Activated naive CD4-positive, alpha-beta T cell treated with anti-CD3 and anti-CD28 coated beads, Interleukin-2, amount 50 U/mL, for 24 hours (primary cell): Measurements from ENCODE around the gene GOLGA6L24.
"Not testable (repeated sequence)": the region's sequence is repeated elsewhere in the genome, so short reads cannot be mapped to it uniquely, and the experiment has no call there.

Source experiments
- H3K27ac Mint-ChIP-seq: one replicate; pipeline ENCODE4 v1.8.0; 2021; ENCODE audit warnings: mild to moderate bottlenecking, mixed read lengths
- H3K27me3 Mint-ChIP-seq: one replicate; pipeline ENCODE4 v1.8.0; 2021; ENCODE audit warnings: mixed read lengths
- H3K36me3 Mint-ChIP-seq: one replicate; pipeline ENCODE4 v1.8.0; 2021; ENCODE audit warnings: mixed read lengths
- H3K4me1 Mint-ChIP-seq: one replicate; pipeline ENCODE4 v1.8.0; 2021; ENCODE audit warnings: mixed read lengths
- H3K4me3 Mint-ChIP-seq: one replicate; pipeline ENCODE4 v1.8.0; 2021; ENCODE audit warnings: mild to moderate bottlenecking, mixed read lengths
- H3K9me3 Mint-ChIP-seq: one replicate; pipeline ENCODE4 v1.8.0; 2021; ENCODE audit warnings: mixed read lengths

Gene GOLGA6L24

GRCh38 chr15:28357984-28358383, at the start of gene GOLGA6L24:
Gene GOLGA6L24 (minus strand): TSS chr15:28358084. CDS start chr15:28358023, 61 bp downstream.
- H3K27ac Mint-ChIP-seq, H3K9me3 Mint-ChIP-seq, H3K27me3 Mint-ChIP-seq, H3K4me1 Mint-ChIP-seq, H3K4me3 Mint-ChIP-seq, H3K36me3 Mint-ChIP-seq: not testable (repeated sequence)

- not testable (repeated sequence) for H3K36me3 Mint-ChIP-seq, H3K4me3 Mint-ChIP-seq, H3K4me1 Mint-ChIP-seq, H3K27ac Mint-ChIP-seq, H3K9me3 Mint-ChIP-seq, H3K27me3 Mint-ChIP-seq
These were observed 45.0 kb upstream of the GOLGA6L24 start for GRCh38 chr15:28402774-28403435.

- not testable (repeated sequence) for H3K27me3 Mint-ChIP-seq, H3K4me3 Mint-ChIP-seq, H3K36me3 Mint-ChIP-seq, H3K27ac Mint-ChIP-seq, H3K9me3 Mint-ChIP-seq, H3K4me1 Mint-ChIP-seq
These were observed 38.1 kb upstream of the GOLGA6L24 start for GRCh38 chr15:28396022-28396421.

GRCh38 chr15:28380053-28380452, 22.2 kb upstream of the GOLGA6L24 start:
- H3K9me3 Mint-ChIP-seq, H3K4me1 Mint-ChIP-seq, H3K27me3 Mint-ChIP-seq, H3K36me3 Mint-ChIP-seq, H3K4me3 Mint-ChIP-seq, H3K27ac Mint-ChIP-seq: not testable (repeated sequence)

- H3K27ac Mint-ChIP-seq, H3K9me3 Mint-ChIP-seq, H3K36me3 Mint-ChIP-seq, H3K4me3 Mint-ChIP-seq, H3K4me1 Mint-ChIP-seq, H3K27me3 Mint-ChIP-seq: not testable (repeated sequence)
These were observed 20.5 kb upstream of the GOLGA6L24 start, which contains the start of gene GOLGA8F for GRCh38 chr15:28378364-28378763. Gene GOLGA8F (plus strand): TSS chr15:28378664. CDS start chr15:28378762, 98 bp downstream.

GRCh38 chr15:28365502-28365901, 7.6 kb upstream of the GOLGA6L24 start:
- not testable (repeated sequence) for H3K4me1 Mint-ChIP-seq, H3K27me3 Mint-ChIP-seq, H3K4me3 Mint-ChIP-seq, H3K9me3 Mint-ChIP-seq, H3K36me3 Mint-ChIP-seq, H3K27ac Mint-ChIP-seq

GRCh38 chr15:28322129-28322588, 35.7 kb downstream of the GOLGA6L24 start, which contains the start of gene HERC2:
Gene HERC2 (minus strand): TSS chr15:28322179. CDS start chr15:28321433, 746 bp downstream.
- Mint-ChIP-seq H3K4me3 (peak within 1 kb of the TSS; percentile 99), H3K27ac (peak within 1 kb of the TSS; percentile 94)
- not testable (repeated sequence) for H3K27me3 Mint-ChIP-seq, H3K36me3 Mint-ChIP-seq, H3K4me1 Mint-ChIP-seq, H3K9me3 Mint-ChIP-seq

GRCh38 chr15:28321358-28322078, 36.4 kb downstream of the GOLGA6L24 start:
- not testable (repeated sequence) for H3K27me3 Mint-ChIP-seq, H3K36me3 Mint-ChIP-seq, H3K9me3 Mint-ChIP-seq, H3K4me1 Mint-ChIP-seq
- Mint-ChIP-seq H3K27ac (peak overlapping the region; percentile 94), H3K4me3 (peak overlapping the region; percentile 99)

- not testable (repeated sequence) for H3K4me1 Mint-ChIP-seq, H3K36me3 Mint-ChIP-seq, H3K9me3 Mint-ChIP-seq, H3K27me3 Mint-ChIP-seq, H3K4me3 Mint-ChIP-seq, H3K27ac Mint-ChIP-seq
These were observed 38.2 kb downstream of the GOLGA6L24 start for GRCh38 chr15:28319725-28320124.

GRCh38 chr15:28318828-28319227, 39.1 kb downstream of the GOLGA6L24 start:
- H3K4me3 Mint-ChIP-seq, H3K9me3 Mint-ChIP-seq, H3K4me1 Mint-ChIP-seq, H3K27me3 Mint-ChIP-seq, H3K36me3 Mint-ChIP-seq, H3K27ac Mint-ChIP-seq: not testable (repeated sequence)

GRCh38 chr15:28318122-28318521, 39.8 kb downstream of the GOLGA6L24 start:
- H3K36me3 Mint-ChIP-seq, H3K27me3 Mint-ChIP-seq, H3K4me3 Mint-ChIP-seq, H3K9me3 Mint-ChIP-seq, H3K27ac Mint-ChIP-seq, H3K4me1 Mint-ChIP-seq: not testable (repeated sequence)

GRCh38 chr15:28316958-28317357, 40.9 kb downstream of the GOLGA6L24 start:
- H3K4me1 Mint-ChIP-seq, H3K27ac Mint-ChIP-seq, H3K4me3 Mint-ChIP-seq, H3K27me3 Mint-ChIP-seq, H3K36me3 Mint-ChIP-seq, H3K9me3 Mint-ChIP-seq: not testable (repeated sequence)

- H3K9me3 Mint-ChIP-seq, H3K4me1 Mint-ChIP-seq, H3K27me3 Mint-ChIP-seq, H3K4me3 Mint-ChIP-seq, H3K27ac Mint-ChIP-seq: not testable (repeated sequence)
- H3K36me3 Mint-ChIP-seq: peaks cover 15% of the 10 kb centered on the region
These were observed 47.4 kb downstream of the GOLGA6L24 start for GRCh38 chr15:28310454-28310853.

- H3K27ac Mint-ChIP-seq, H3K9me3 Mint-ChIP-seq, H3K27me3 Mint-ChIP-seq, H3K4me1 Mint-ChIP-seq, H3K4me3 Mint-ChIP-seq: not testable (repeated sequence)
- peaks cover 12% of the 10 kb centered on the region for H3K36me3 Mint-ChIP-seq
These were observed 49.2 kb downstream of the GOLGA6L24 start for GRCh38 chr15:28308718-28309117.
